ENCODE measurements around the gene XYLT2. TPM values are rescaled to one million over a fixed set of nuclear protein-coding genes. Genes with fewer than 3 reads are reported as not detected.

The XYLT2 gene
- total RNA-seq, 1 donor from 2014 or later = 19.5 TPM

- DNase-seq (ENCODE audit: low read depth) (no peak), FAIRE-seq (no peak)
- H3K36me3 ChIP-seq (ENCODE audit: control insufficient read depth, insufficient read depth, low read length) = no peaks in the 10 kb centered on the region
- no peak for TF ChIP-seq CTCF (IDR thresholded peaks at IDR 0.05; ENCODE audit: insufficient read depth, low read length, severe bottlenecking)
- H3K4me3 ChIP-seq (ENCODE audit: low read depth, low read length) = no peak overlapping the region
- H3K27me3 ChIP-seq (ENCODE audit: control insufficient read depth, insufficient read depth, low read length) = no peaks in the 10 kb centered on the region
Observed at GRCh38 chr17:50407921-50408320, 62.0 kb downstream of the XYLT2 start.

Other genes with a start within 250 kb of the XYLT2 start
- gene SAMD14, start 216.0 kb upstream of the XYLT2 start, total RNA-seq = under 0.01 and 0.26 TPM in 2 replicates
- gene PPP1R9B, start 195.4 kb upstream of the XYLT2 start, total RNA-seq = 16.6 and 17.4 TPM in 2 replicates
- gene SGCA, start 180.1 kb upstream of the XYLT2 start, total RNA-seq = 0.13 TPM in 1 of 2 replicates, not detected in the other
- gene COL1A1, start 144.5 kb upstream of the XYLT2 start, total RNA-seq = 10.5 and 15.3 TPM in 2 replicates
- 0.26 and 0.64 TPM in 2 replicates for gene TMEM92, start 71.7 kb upstream of the XYLT2 start, total RNA-seq
- gene MRPL27, start 27.1 kb downstream of the XYLT2 start, total RNA-seq = 92.6 and 117 TPM in 2 replicates
- 0.13 and 0.53 TPM in 2 replicates for gene EME1, start 27.1 kb downstream of the XYLT2 start, total RNA-seq
- gene LRRC59, start 51.4 kb downstream of the XYLT2 start, total RNA-seq = 235 and 279 TPM in 2 replicates
- 14.7 and 16.6 TPM in 2 replicates for gene ACSF2, start 80.1 kb downstream of the XYLT2 start, total RNA-seq
- not detected in 2 replicates for gene CHAD, start 122.8 kb downstream of the XYLT2 start, total RNA-seq
- 11.5 and 14.2 TPM in 2 replicates for gene RSAD1, start 132.7 kb downstream of the XYLT2 start, total RNA-seq
- 0.13 and 0.26 TPM in 2 replicates for gene MYCBPAP, start 162.3 kb downstream of the XYLT2 start, total RNA-seq
- 2.9 and 10.9 TPM in 2 replicates for gene EPN3, start 186.6 kb downstream of the XYLT2 start, total RNA-seq
- 18.6 and 25.0 TPM in 2 replicates for gene SPATA20, start 201.0 kb downstream of the XYLT2 start, total RNA-seq
- not detected in 2 replicates for gene CACNA1G, start 214.6 kb downstream of the XYLT2 start, total RNA-seq